Bronchial epithelial cell (primary cell): ENCODE measurements around the gene MDK. TPM values are rescaled to one million over a fixed set of nuclear protein-coding genes. Genes with fewer than 3 reads are reported as not detected.
"Not testable (repeated sequence)": the region's sequence is repeated elsewhere in the genome, so short reads cannot be mapped to it uniquely, and the experiment has no call there.

Experiments
- DNase-seq: peaks from one replicate; pipeline ENCODE4 v3.0.0-alpha.2; 2010; ENCODE audit warnings: low read depth
- FAIRE-seq: peaks from 2 replicates; lab custom pipeline; 2011; peaks lifted over from hg19 to GRCh38; lab: Jason Lieb, UNC
- H3K27me3 ChIP-seq: 2 replicates; pipeline ENCODE4 v1.5.1; 2011; ENCODE audit warnings: low read length; ENCODE audit not compliant: control insufficient read depth, insufficient read depth
- H3K36me3 ChIP-seq: 2 replicates; pipeline ENCODE4 v1.5.1; 2011; ENCODE audit warnings: low read length; ENCODE audit not compliant: control insufficient read depth, insufficient read depth
- H3K4me3 ChIP-seq: 2 replicates; pipeline ENCODE4 v1.5.1; 2011; ENCODE audit warnings: mild to moderate bottlenecking, low read depth, low read length, control low read depth
- CTCF ChIP-seq: IDR thresholded peaks from 2 replicates; pipeline ENCODE4 v1.5.1; 2011; ENCODE audit warnings: mild to moderate bottlenecking, moderate library complexity, low read length, control low read depth, inconsistent platforms; ENCODE audit not compliant: insufficient read depth, severe bottlenecking
- total RNA-seq: library from RNA; depleted of rRNA; stranded (reverse); fragments of >200 nt; gene quantifications from 2 replicates; pipeline ENCODE4 v1.2.1, GENCODE V29; 2014

Gene MDK
- total RNA-seq, 1 donor from 2014 or later = 11.6 TPM

- Histone ChIP-seq H3K4me3 (no peak overlapping the region), H3K36me3 (peaks cover 23% of the 10 kb centered on the region), H3K27me3 (no peaks in the 10 kb centered on the region)
- DNase-seq = no peak
- peak; percentile 88 for TF ChIP-seq CTCF
- FAIRE-seq = no peak
Measured at GRCh38 chr11:46367244-46367915, 14.1 kb upstream of the MDK start.

DNA sequence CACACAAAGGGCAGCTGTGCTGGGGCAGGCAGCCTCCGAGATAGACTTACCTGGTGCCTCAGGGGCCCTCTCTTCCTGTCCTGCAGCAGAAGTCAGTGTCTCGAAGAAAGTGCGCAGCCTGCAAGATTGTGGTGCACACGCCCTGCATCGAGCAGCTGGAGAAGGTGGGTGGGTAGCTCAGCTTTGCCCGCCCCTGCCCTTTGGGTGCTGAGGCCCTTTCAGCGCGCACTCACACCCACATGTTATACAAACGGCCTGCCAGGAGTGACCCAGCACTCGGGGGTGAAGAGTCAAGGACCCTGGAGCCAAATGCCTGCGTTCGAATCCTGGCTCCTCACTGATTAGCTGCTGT lies 13.6 kb upstream of the MDK start:
- H3K27me3 ChIP-seq = no peaks in the 10 kb centered on the region
- no peak for FAIRE-seq
- H3K4me3 ChIP-seq = no peak overlapping the region
- peaks cover 23% of the 10 kb centered on the region for H3K36me3 ChIP-seq
- TF ChIP-seq CTCF = no peak
- no peak for DNase-seq

- no peak for FAIRE-seq
- H3K4me3 ChIP-seq = no peak overlapping the region
- no peaks in the 10 kb centered on the region for H3K27me3 ChIP-seq
- H3K36me3 ChIP-seq = peaks cover 30% of the 10 kb centered on the region
- peak; percentile 92 for TF ChIP-seq CTCF
- DNase-seq = no peak
Measured at GRCh38 chr11:46369458-46370152, 11.9 kb upstream of the MDK start.

DNA sequence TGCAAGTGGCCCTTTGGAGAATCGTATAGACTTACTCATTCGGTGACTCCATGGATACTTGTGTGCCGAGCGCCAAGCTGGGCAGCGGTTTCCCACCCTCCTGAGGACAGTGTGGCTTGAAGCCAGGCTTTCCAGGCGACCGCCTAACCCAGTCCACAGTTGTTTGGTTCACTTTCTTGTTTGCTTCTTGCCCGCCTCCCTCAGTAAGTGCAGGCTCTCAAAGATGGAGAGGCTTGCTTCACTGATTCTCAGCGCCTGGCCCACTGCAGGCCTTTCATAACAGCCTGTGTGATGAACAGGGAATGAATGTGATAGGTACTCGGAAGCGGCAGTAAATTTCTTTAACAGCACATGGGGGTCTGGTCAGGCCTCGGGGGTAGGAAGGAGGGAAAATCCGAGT lies 11.2 kb upstream of the MDK start:
- no peaks in the 10 kb centered on the region for H3K27me3 ChIP-seq
- peaks cover 33% of the 10 kb centered on the region for H3K36me3 ChIP-seq
- H3K4me3 ChIP-seq = no peak overlapping the region
- FAIRE-seq (no peak), DNase-seq (no peak)
- no peak for TF ChIP-seq CTCF

DNA sequence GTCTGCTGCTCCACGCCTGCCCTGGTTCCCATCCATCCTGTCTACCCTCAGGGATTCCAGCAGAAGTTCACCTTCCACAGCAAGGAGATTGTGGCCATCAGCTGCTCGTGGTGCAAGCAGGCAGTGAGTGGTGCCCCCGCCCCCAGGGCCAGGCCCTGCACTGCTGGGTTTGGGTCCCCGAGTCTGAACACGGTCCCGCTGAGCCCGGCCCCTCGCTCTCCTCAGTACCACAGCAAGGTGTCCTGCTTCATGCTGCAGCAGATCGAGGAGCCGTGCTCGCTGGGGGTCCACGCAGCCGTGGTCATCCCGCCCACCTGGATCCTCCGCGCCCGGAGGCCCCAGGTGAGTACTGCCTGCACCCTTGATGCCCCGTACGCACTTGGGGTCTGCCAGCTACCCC lies 10.2 kb upstream of the MDK start:
- FAIRE-seq, H3K4me3 ChIP-seq, H3K27me3 ChIP-seq, DNase-seq: not testable (repeated sequence)
- peaks cover 36% of the 10 kb centered on the region for H3K36me3 ChIP-seq

- H3K36me3 ChIP-seq = peaks cover 38% of the 10 kb centered on the region
- no peak for DNase-seq
- FAIRE-seq = no peak
- H3K4me3 ChIP-seq = no peak overlapping the region
- no peak for TF ChIP-seq CTCF
- H3K27me3 ChIP-seq = no peaks in the 10 kb centered on the region
Measured at GRCh38 chr11:46372086-46372485, 9.4 kb upstream of the MDK start.

GRCh38 chr11:46372501-46372900 lies 9.0 kb upstream of the MDK start:
- not testable (repeated sequence) for H3K4me3 ChIP-seq, FAIRE-seq, DNase-seq, H3K27me3 ChIP-seq
- H3K36me3 ChIP-seq = peaks cover 41% of the 10 kb centered on the region
